ENCODE data around the gene DLEC1. TPM values are rescaled to one million over a fixed set of nuclear protein-coding genes. Genes with fewer than 3 reads are reported as not detected.
A peak's percentile ranks its signal among the peaks of the same experiment; 100 is the strongest.

Gene DLEC1
- total RNA-seq, 1 donor from 2014 or later, result 0.54 TPM

DNA sequence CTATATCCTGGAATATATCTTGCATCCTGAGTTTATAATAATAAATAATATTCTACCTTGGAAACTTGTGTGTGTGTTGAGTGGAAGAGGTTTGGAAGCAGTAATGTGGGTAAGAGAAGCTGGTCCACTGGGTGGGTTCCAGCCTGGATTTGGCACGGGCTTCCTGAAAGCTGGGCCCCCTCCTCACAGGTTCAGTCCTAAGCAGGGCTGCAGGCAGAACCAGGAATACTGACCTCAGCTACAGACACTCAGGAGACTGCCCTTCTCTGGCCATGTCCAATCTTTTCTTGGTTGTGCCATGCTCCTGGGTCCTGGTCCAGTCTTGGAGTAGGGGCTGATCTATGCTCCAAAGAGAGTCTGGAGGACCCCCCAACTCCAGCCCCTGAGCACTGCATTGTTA is 104.0 kb downstream of the DLEC1 start:
- Mint-ChIP-seq H3K27me3 (peaks cover 4% of the 10 kb centered on the region), H3K36me3 (ENCODE audit: low read depth) (peaks cover 23% of the 10 kb centered on the region), H3K4me3 (no peak overlapping the region), H3K9me3 (peaks cover 16% of the 10 kb centered on the region), H3K4me1 (peaks cover 32% of the 10 kb centered on the region), H3K27ac (no peak overlapping the region)
- intact Hi-C loops (cut with micrococcal nuclease), result no loop called here
- no peak for DNase-seq

DNA sequence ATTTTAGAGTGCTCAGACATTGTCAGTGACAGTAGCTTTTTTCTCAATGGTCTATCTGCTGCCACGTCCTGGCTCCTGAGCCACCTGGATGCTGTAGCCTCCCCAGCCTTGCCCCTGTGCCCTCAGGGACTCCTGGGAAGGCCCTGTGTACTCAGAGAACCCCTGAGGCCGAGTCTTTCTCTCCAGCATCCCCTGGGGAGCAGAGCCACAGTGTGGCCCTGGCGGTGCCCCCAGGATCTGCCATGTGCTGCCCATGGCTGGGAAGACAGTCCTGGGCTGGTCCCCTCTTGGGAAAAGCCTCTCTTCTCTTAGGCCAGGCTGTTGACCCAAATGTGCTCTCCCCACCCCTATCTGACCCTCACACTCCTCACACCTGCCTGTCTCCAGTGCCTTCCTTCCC is 104.5 kb downstream of the DLEC1 start:
- H3K4me1 Mint-ChIP-seq, result peaks cover 28% of the 10 kb centered on the region
- intact Hi-C loops (cut with micrococcal nuclease), result no loop called here
- no peak overlapping the region for H3K4me3 Mint-ChIP-seq
- no peak for DNase-seq
- H3K27ac Mint-ChIP-seq, result no peak overlapping the region
- H3K36me3 Mint-ChIP-seq (ENCODE audit: low read depth), result peaks cover 23% of the 10 kb centered on the region
- H3K9me3 Mint-ChIP-seq, result peaks cover 16% of the 10 kb centered on the region
- H3K27me3 Mint-ChIP-seq, result peaks cover 4% of the 10 kb centered on the region

DNA sequence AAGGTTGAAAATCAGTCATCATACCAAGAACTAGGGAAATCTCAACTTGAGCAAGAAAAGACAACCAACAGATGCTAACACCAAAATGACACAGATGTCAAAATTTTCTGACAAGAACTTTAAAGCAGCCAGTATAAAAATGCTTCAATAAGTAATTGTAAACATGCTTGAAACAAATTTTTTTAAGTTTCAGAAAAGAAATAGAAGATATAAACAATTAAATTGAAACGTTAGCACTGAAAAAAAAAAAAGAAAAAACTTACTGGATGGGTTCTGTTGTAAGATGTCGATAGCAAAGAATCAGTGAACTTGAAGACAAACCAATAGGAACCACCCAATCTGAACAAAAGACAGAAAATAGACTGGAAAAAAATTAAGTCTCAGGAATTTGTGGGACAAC is 107.5 kb downstream of the DLEC1 start:
- intact Hi-C loops (cut with micrococcal nuclease), result no loop called here
- peaks cover 10% of the 10 kb centered on the region for H3K36me3 Mint-ChIP-seq (ENCODE audit: low read depth)
- peaks cover 17% of the 10 kb centered on the region for H3K4me1 Mint-ChIP-seq
- H3K27me3 Mint-ChIP-seq, result peaks cover 4% of the 10 kb centered on the region
- H3K4me3 Mint-ChIP-seq, result no peak overlapping the region
- no peak overlapping the region for H3K27ac Mint-ChIP-seq
- DNase-seq, result no peak
- H3K9me3 Mint-ChIP-seq, result peaks cover 16% of the 10 kb centered on the region

DNA sequence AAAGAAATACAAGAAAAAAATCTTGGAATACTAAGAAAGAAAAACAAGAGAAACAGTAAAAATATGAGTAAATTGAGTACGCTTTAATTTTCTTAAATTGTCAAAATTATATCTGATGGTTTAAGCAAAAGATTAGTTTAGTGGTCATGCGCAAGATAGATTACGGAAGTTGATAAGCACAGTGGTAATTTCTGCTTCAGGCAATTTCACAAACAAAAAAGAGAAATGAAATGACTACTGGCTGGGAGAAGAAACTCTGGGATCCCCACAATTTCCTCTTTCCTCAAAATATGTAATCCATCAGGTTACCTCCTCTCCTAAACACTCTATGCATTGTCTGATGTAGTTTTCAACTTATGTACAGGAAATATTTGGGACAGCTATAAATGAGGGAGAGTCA is 108.4 kb downstream of the DLEC1 start:
- Mint-ChIP-seq H3K27me3 (peaks cover 4% of the 10 kb centered on the region), H3K9me3 (peaks cover 16% of the 10 kb centered on the region), H3K36me3 (ENCODE audit: low read depth) (peaks cover 2% of the 10 kb centered on the region), H3K27ac (no peak overlapping the region), H3K4me3 (no peak overlapping the region), H3K4me1 (peaks cover 17% of the 10 kb centered on the region)
- intact Hi-C loops (cut with micrococcal nuclease), result no loop called here
- no peak for DNase-seq

DNA sequence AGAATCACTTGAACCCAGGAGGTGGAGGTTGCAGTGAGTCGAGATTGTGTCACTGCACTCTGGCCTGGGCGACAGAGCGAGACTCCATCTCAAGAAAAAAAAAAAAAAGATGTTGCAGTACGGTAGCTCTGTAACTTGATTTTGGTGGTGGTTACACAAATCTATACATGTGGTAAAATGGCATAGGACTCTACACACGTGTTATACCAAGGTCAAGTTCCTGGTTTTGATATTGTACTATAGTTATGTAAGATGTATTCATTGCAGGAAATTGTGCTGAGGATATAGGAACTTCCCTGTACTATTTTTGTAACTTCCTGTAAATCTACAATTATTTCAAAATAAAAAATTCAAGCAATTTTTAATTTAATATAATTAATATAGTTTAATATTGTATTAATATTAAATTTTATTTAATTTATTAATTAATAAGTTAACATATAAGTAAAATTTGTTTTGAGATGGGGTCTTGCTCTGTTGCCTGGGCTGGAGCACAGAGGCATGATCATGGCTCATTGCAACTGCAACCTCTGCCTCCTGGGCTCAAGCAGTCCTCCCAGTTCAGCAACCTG is 109.4 kb downstream of the DLEC1 start:
- intact Hi-C loops (cut with micrococcal nuclease), result no loop called here
- Mint-ChIP-seq H3K9me3 (peaks cover 16% of the 10 kb centered on the region), H3K4me1 (peaks cover 26% of the 10 kb centered on the region), H3K36me3 (ENCODE audit: low read depth) (peaks cover 2% of the 10 kb centered on the region), H3K27ac (no peak overlapping the region), H3K27me3 (peaks cover 4% of the 10 kb centered on the region), H3K4me3 (no peak overlapping the region)
- DNase-seq, result no peak

DNA sequence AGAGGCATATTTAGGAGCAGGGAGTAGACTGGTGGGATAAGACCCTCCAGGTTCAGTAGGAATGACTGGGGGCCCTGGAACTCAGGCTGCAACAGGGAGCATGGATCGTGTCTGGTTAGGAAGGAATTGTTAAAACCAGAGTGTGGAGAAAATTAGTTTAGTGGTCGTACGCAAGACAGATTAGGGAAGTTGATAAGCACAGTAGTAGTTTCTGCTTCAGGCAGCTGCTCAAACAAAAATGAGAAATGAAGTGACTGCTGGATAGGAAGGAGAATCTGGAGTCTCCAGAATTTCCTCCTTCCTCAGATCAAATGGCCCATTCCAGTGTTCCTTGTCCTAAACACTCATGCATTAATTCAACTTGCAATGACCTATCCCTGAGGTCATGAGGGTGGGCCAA is 110.7 kb downstream of the DLEC1 start:
- intact Hi-C loops (cut with micrococcal nuclease), result loop anchor here (2.0 kb wide), 1 partner anchor 13 kb away; the partner anchor contains the start of gene ACAA1
- H3K4me1 Mint-ChIP-seq, result peaks cover 34% of the 10 kb centered on the region
- peaks cover 2% of the 10 kb centered on the region for H3K36me3 Mint-ChIP-seq (ENCODE audit: low read depth)
- DNase-seq, result no peak
- H3K9me3 Mint-ChIP-seq, result peaks cover 16% of the 10 kb centered on the region
- H3K4me3 Mint-ChIP-seq, result no peak overlapping the region
- H3K27ac Mint-ChIP-seq, result no peak overlapping the region
- H3K27me3 Mint-ChIP-seq, result peaks cover 4% of the 10 kb centered on the region

DNA sequence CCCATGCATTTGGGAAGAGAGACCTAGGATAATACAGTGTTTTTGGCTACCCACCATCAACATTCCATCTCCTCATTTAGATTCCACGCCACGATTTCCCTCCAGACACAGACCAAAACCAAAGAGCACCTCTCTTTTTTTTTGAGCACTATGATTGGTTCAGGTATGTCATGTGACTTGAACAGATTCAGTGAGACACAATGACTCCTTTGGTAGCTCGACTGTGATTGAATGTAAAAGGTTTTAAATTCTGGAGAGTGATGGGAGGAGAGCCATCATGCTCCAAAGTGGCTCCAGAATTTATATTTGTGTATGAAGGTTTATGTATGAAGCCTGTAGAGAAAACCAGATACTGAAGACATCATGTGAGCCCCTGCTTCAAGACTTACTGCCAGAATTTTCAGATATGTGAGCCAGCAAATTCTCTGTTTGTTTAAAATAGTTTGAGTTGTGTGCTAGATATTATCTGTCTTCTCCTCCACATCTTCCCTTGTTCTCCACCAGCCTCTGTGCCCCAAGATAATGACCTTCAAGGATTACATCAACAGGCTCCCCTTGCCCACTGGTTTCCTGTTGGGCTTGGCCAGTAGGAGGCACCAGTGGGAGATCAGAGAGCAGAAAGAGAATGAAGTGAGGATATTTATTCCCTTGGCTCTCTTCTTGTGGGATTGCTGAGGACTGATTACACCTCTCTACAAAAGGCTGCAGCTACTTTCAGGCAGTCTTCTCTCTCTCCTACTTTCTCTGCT is 111.9 kb downstream of the DLEC1 start:
- no peak overlapping the region for H3K27ac Mint-ChIP-seq

DNA sequence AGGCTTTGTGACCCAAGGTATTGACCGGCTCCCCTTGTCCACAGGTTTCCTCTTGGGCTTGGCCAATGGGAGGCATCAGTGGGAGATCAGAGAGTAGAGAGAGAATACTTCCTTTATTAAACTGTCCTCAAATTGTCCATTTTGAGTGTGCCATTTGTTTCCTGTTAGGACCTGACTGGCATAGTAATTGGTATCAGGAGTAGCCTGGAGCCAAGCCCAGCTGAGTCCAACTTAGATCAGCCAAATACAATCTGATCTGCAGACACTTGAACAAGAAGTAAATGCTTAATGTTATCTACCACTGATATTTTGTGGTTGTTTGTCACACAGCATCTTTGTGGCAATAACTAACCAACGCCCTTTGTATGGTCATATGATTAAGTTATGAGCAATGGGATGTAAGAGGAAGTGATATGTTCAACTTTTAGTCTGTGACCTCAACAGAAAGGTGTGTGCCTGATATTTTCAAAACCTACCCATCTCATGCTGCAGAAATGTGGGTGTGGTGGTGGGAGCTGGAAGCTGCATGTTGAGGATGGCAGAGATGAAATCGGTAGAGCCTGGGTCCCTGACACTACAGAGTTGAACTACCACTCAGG is 112.8 kb downstream of the DLEC1 start:
- no peaks in the 10 kb centered on the region for H3K27me3 Mint-ChIP-seq
- H3K4me1 Mint-ChIP-seq, result peaks cover 39% of the 10 kb centered on the region
- H3K36me3 Mint-ChIP-seq (ENCODE audit: low read depth), result no peaks in the 10 kb centered on the region
- H3K4me3 Mint-ChIP-seq, result peak overlapping the region; percentile 17
- intact Hi-C loops (cut with micrococcal nuclease), result loop anchor here (2.0 kb wide), 2 partner anchors 15 to 17 kb away; partner anchors contain the start of gene ACAA1
- peak overlapping the region; percentile 65 for H3K27ac Mint-ChIP-seq
- peaks cover 8% of the 10 kb centered on the region for H3K9me3 Mint-ChIP-seq
- peak; percentile 65 for DNase-seq

More for the DNA sequence above, 111.9 kb downstream of the DLEC1 start:
- peaks cover 4% of the 10 kb centered on the region for H3K27me3 Mint-ChIP-seq
- intact Hi-C loops (cut with micrococcal nuclease), result loop anchor here (2.0 kb wide), 1 partner anchor 14 kb away; the partner anchor contains the start of gene ACAA1
- peaks cover 2% of the 10 kb centered on the region for H3K36me3 Mint-ChIP-seq (ENCODE audit: low read depth)
- H3K9me3 Mint-ChIP-seq, result peaks cover 16% of the 10 kb centered on the region
- peak; percentile 58 for DNase-seq
- no peak overlapping the region for H3K4me3 Mint-ChIP-seq
- H3K4me1 Mint-ChIP-seq, result peaks cover 39% of the 10 kb centered on the region

DNA sequence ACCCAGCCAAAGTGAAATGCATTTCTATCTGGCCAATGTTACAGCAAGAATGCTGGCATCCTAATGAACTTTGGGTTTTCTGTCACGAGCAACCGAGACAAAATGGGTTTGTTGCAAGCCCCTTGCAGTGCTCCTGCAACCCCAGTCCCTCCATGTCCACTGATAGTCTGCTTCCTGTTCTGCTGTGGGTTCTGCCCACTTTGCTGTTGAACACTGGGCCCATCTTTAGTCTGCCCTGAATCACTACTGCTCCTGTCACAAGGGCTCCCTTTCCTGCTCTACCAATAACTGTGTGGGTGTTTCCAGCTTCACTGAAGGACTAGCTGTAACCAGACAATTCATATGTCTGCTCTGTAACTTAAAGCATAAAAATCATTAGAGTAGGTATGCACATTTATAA is 113.6 kb downstream of the DLEC1 start:
- H3K4me1 Mint-ChIP-seq, result peaks cover 39% of the 10 kb centered on the region

DNA sequence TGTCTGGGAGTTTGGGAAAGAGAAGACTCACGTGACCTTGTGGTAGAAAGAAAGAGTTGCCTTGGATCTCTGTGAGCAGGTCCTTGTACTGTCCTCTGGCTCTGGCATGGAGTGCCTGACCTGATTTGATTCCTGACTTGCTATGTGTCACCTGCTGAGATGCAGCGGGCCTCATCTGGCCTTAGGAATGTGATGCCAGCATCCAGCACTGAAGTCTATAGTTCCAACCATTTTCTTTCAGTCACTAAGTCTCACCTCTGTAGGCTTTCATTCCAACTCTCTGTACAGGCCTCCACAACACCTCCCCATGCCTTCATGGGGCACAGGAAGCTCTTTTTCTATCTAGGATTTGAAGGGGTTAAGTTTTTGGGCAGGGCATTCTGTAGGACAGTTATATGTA is 114.2 kb downstream of the DLEC1 start:
- Mint-ChIP-seq H3K36me3 (ENCODE audit: low read depth) (no peaks in the 10 kb centered on the region), H3K4me3 (no peak overlapping the region), H3K9me3 (no peaks in the 10 kb centered on the region), H3K27me3 (no peaks in the 10 kb centered on the region), H3K27ac (no peak overlapping the region), H3K4me1 (peaks cover 39% of the 10 kb centered on the region)
- intact Hi-C loops (cut with micrococcal nuclease), result loop anchor here (2.0 kb wide), 1 partner anchor 16 kb away; no protein-coding TSS in a partner anchor
- DNase-seq, result peak; percentile 50

More for the DNA sequence above, 113.6 kb downstream of the DLEC1 start:
- Mint-ChIP-seq H3K9me3 (peaks cover 2% of the 10 kb centered on the region), H3K4me3 (no peak overlapping the region), H3K27me3 (no peaks in the 10 kb centered on the region), H3K36me3 (ENCODE audit: low read depth) (no peaks in the 10 kb centered on the region), H3K27ac (peak overlapping the region; percentile 63)
- peak; percentile 48 for DNase-seq
- intact Hi-C loops (cut with micrococcal nuclease), result loop anchor here (2.0 kb wide), 1 partner anchor 16 kb away; no protein-coding TSS in a partner anchor

DNA sequence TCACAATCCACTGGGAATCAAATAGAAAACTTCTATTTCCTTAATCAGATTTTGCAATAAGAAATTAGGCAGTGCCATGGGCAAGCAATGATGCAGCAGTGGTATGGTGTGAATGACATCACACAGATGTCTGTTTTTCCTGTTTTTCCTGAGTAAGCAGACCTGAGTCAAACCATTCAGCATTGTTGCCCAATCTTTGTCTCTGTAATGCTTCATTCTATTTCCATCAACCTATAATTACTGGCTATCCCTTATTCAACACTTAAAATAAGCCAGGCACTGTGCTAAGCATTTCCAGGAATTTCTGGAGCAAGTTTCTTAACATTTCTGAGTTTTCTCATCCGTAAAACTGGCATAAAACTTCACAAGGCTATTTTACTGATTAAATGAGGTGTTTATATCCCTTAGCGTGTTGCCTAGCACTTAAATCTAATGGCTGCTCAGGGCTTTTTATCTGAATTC is 115.1 kb downstream of the DLEC1 start:
- intact Hi-C loops (cut with micrococcal nuclease), result no loop called here
- H3K4me3 Mint-ChIP-seq, result no peak overlapping the region
- H3K4me1 Mint-ChIP-seq, result peaks cover 39% of the 10 kb centered on the region
- H3K27me3 Mint-ChIP-seq, result no peaks in the 10 kb centered on the region
- peak; percentile 47 for DNase-seq
- no peak overlapping the region for H3K27ac Mint-ChIP-seq
- H3K36me3 Mint-ChIP-seq (ENCODE audit: low read depth), result no peaks in the 10 kb centered on the region
- H3K9me3 Mint-ChIP-seq, result no peaks in the 10 kb centered on the region

DNA sequence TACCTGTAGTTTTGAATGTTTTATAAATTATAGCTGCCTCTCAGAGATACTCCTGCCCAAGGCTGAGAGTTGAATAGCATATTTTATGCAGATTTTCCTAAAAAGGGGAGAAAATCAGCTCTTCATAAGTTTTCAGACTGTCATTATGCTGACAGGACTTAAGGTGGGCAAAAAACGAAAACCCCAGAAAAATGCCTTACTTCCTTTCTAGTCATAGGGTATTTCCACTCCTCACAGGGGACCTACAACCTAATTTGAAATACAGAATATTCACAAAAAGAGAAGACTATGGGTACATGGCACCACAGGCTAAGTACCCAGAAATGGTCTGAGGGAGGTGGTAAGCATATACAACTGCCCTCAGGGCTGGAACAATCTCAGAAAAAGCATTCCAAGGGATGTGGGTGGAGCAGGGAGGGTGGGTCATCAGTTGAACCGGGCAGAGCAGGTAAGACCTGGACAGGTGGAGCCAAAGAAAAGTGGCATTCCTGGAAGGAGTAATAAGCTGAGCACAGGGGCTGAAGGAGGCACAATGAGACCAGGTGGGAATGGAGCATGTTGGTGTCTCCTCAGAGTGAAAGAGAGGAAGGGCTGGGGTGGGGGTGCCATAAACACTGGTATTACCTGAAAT is 115.7 kb downstream of the DLEC1 start:
- Mint-ChIP-seq H3K27me3 (no peaks in the 10 kb centered on the region), H3K9me3 (no peaks in the 10 kb centered on the region), H3K4me1 (peaks cover 36% of the 10 kb centered on the region), H3K27ac (no peak overlapping the region), H3K4me3 (no peak overlapping the region), H3K36me3 (ENCODE audit: low read depth) (no peaks in the 10 kb centered on the region)
- intact Hi-C loops (cut with micrococcal nuclease), result no loop called here
- DNase-seq, result peak; percentile 49

DNA sequence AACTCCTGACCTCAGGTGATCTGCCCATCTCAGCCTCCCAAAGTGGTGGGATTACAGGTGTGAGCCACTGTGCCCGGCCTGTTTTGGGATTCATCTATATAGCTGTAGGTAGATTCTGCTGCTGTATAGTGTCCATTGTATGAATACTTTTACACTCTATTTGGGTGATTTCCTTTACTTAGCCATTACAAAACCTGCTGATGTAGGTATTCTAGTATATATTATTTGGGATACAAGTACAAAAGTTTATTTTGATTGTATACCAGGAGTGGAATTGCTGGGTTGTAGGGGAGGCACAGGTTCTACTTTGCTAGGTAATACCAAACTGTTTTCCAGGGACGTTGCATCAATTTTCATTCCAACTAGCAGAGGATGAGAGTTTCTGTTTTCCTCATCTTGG is 116.8 kb downstream of the DLEC1 start:
- Mint-ChIP-seq H3K4me3 (no peak overlapping the region), H3K4me1 (peaks cover 34% of the 10 kb centered on the region), H3K27ac (no peak overlapping the region), H3K36me3 (ENCODE audit: low read depth) (no peaks in the 10 kb centered on the region), H3K27me3 (no peaks in the 10 kb centered on the region), H3K9me3 (no peaks in the 10 kb centered on the region)
- intact Hi-C loops (cut with micrococcal nuclease), result no loop called here
- no peak for DNase-seq

DNA sequence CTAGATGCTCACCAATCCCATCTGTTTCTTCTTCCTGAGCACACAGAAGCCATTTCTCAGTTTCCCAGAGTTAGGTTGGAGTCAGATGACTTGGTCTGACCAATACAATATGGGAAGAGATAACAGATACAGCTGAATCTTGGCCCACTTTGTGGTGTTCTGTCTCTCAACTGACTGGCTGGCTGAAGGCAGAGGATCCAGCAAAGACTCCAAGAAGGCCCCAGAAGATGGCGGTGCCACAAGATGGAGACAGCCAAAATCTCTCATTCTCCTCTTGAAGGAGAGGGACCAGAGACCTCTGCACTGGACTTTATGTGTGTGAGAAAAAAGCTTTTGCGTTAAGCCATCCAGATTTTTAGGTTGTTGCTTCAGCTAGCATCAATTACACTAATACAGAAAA is 118.1 kb downstream of the DLEC1 start:
- H3K27me3 Mint-ChIP-seq, result no peaks in the 10 kb centered on the region
- H3K27ac Mint-ChIP-seq, result no peak overlapping the region
- peak; percentile 50 for DNase-seq
- peaks cover 22% of the 10 kb centered on the region for H3K4me1 Mint-ChIP-seq
- H3K4me3 Mint-ChIP-seq, result no peak overlapping the region
- H3K9me3 Mint-ChIP-seq, result no peaks in the 10 kb centered on the region
- H3K36me3 Mint-ChIP-seq (ENCODE audit: low read depth), result no peaks in the 10 kb centered on the region
- intact Hi-C loops (cut with micrococcal nuclease), result no loop called here
